RWPE2 (cell line): Measurements from ENCODE around the gene MAGEA6.
"Not testable (repeated sequence)": the region's sequence is repeated elsewhere in the genome, so short reads cannot be mapped to it uniquely, and the experiment has no call there.

Experiments
- ATAC-seq: fragments of 200-7000 bp; cut with Tn5 transposase; 3 replicates; pipeline ENCODE4 v1.9.1; 2021; ENCODE audit warnings: low read depth
- DNase-seq: peaks from one replicate; pipeline ENCODE4 v3.0.0-alpha.2; 2020; ENCODE audit warnings: low spot score
- H3K27ac ChIP-seq: fragments of 450-650 bp; 2 replicates; pipeline ENCODE4 v1.5.1; 2017; ENCODE audit warnings: mild to moderate bottlenecking; ENCODE audit not compliant: poor library complexity, severe bottlenecking
- H3K27me3 ChIP-seq: fragments of 250-450 bp; sonication (Bioruptor Pico); 2 replicates; pipeline ENCODE4 v1.5.1; 2021; ENCODE audit warnings: mild to moderate bottlenecking, moderate library complexity; ENCODE audit not compliant: insufficient read depth, poor library complexity, severe bottlenecking
- H3K36me3 ChIP-seq: fragments of 250-450 bp; sonication (Bioruptor Pico); 2 replicates; pipeline ENCODE4 v1.5.1; 2020; ENCODE audit warnings: low read depth, mild to moderate bottlenecking, moderate library complexity
- H3K4me1 ChIP-seq: fragments of 250-450 bp; sonication (Bioruptor Pico); 2 replicates; pipeline ENCODE4 v1.5.1; 2021; ENCODE audit warnings: mild to moderate bottlenecking, moderate library complexity; ENCODE audit not compliant: insufficient read depth, poor library complexity, severe bottlenecking
- H3K4me3 ChIP-seq: fragments of 250-450 bp; sonication (Bioruptor Pico); 2 replicates; pipeline ENCODE4 v1.5.1; 2021; ENCODE audit warnings: mild to moderate bottlenecking, moderate library complexity; ENCODE audit not compliant: severe bottlenecking
- H3K9me3 ChIP-seq: fragments of 250-450 bp; sonication (Bioruptor Pico); 2 replicates; pipeline ENCODE4 v1.5.1; 2021; ENCODE audit warnings: mild to moderate bottlenecking, moderate library complexity; ENCODE audit not compliant: severe bottlenecking
- CTCF ChIP-seq: fragments of 450-650 bp; IDR thresholded peaks from one replicate; pipeline ENCODE4 v1.5.1; 2017; ENCODE audit warnings: mild to moderate bottlenecking, moderate library complexity; ENCODE audit not compliant: poor library complexity, severe bottlenecking

The MAGEA6 gene

GRCh38 chrX:152813206-152813605 lies 43.7 kb upstream of the MAGEA6 start:
- Histone ChIP-seq H3K4me1 (no peaks in the 10 kb centered on the region), H3K9me3 (no peaks in the 10 kb centered on the region), H3K36me3 (no peaks in the 10 kb centered on the region), H3K27ac (no peak overlapping the region), H3K27me3 (no peaks in the 10 kb centered on the region), H3K4me3 (no peak overlapping the region)
- no peak for TF ChIP-seq CTCF
- ATAC-seq (no peak), DNase-seq (no peak)

GRCh38 chrX:152810403-152810802 lies 40.9 kb upstream of the MAGEA6 start:
- H3K4me1 ChIP-seq, result no peaks in the 10 kb centered on the region
- ATAC-seq (no peak), DNase-seq (no peak)
- H3K36me3 ChIP-seq, result no peaks in the 10 kb centered on the region
- no peak overlapping the region for H3K27ac ChIP-seq
- TF ChIP-seq CTCF, result no peak
- H3K9me3 ChIP-seq, result no peaks in the 10 kb centered on the region
- no peaks in the 10 kb centered on the region for H3K27me3 ChIP-seq
- H3K4me3 ChIP-seq, result no peak overlapping the region

DNA sequence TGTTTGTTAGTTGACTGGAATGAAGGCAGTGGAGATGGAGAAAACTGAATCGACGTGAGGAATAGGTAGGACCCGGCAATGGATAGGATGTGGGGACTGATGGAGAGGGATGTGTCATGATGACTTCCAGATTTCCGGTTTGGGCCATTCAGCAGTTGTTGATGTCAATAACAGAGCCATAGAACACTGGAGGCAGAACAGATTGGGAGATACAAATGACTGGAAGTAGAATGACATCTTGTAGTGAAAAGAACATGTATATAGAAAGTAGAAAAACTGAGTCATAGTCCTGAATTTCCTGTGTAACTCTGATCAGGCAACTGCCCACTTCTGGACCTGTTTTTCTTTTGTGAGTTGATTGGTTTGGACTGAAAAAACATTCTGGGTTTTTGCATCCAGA lies 36.5 kb upstream of the MAGEA6 start:
- H3K9me3 ChIP-seq, result no peaks in the 10 kb centered on the region
- no peaks in the 10 kb centered on the region for H3K36me3 ChIP-seq
- TF ChIP-seq CTCF, result no peak
- no peaks in the 10 kb centered on the region for H3K4me1 ChIP-seq
- DNase-seq (no peak), ATAC-seq (no peak)
- no peaks in the 10 kb centered on the region for H3K27me3 ChIP-seq
- H3K27ac ChIP-seq, result no peak overlapping the region
- no peak overlapping the region for H3K4me3 ChIP-seq

- H3K27me3 ChIP-seq, result no peaks in the 10 kb centered on the region
- ATAC-seq (no peak), DNase-seq (no peak)
- H3K36me3 ChIP-seq, result no peaks in the 10 kb centered on the region
- no peaks in the 10 kb centered on the region for H3K4me1 ChIP-seq
- no peak for TF ChIP-seq CTCF
- H3K9me3 ChIP-seq, result no peaks in the 10 kb centered on the region
- H3K4me3 ChIP-seq, result no peak overlapping the region
- H3K27ac ChIP-seq, result no peak overlapping the region
These were observed 29.5 kb upstream of the MAGEA6 start for GRCh38 chrX:152798945-152799344.

- H3K4me1 ChIP-seq, DNase-seq, H3K4me3 ChIP-seq, ATAC-seq, H3K27ac ChIP-seq, H3K9me3 ChIP-seq, H3K27me3 ChIP-seq, H3K36me3 ChIP-seq: not testable (repeated sequence)
These were observed 17.6 kb upstream of the MAGEA6 start for GRCh38 chrX:152787062-152787461.

- not testable (repeated sequence) for H3K27me3 ChIP-seq, H3K36me3 ChIP-seq, H3K9me3 ChIP-seq, H3K4me3 ChIP-seq, H3K27ac ChIP-seq, H3K4me1 ChIP-seq, DNase-seq, ATAC-seq
These were observed 2.9 kb downstream of the MAGEA6 start for GRCh38 chrX:152766562-152766961.

GRCh38 chrX:152761582-152761981 lies 7.9 kb downstream of the MAGEA6 start:
- not testable (repeated sequence) for H3K4me1 ChIP-seq, H3K27me3 ChIP-seq, H3K9me3 ChIP-seq, H3K4me3 ChIP-seq, DNase-seq, H3K36me3 ChIP-seq, H3K27ac ChIP-seq, ATAC-seq

DNA sequence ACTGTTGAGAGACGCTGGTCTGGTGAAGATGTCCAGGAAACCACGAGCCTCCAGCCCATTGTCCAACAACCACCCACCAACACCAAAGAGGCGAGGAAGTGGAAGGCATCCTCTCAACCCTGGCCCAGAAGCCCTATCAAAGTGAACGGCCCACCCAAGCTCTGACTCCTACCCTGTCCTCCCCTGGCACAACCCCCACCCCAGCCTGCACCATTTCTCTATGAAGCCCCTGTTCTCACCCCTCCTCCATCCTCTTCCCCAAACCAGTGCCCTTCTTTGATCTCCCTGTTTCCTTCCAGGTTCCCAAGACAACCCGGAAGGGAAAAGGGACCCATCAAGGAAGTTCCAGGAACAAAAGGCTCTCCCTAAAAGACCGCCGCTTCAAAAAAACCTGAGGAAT lies 9.9 kb downstream of the MAGEA6 start:
- H3K27me3 ChIP-seq, H3K27ac ChIP-seq, H3K4me1 ChIP-seq, H3K4me3 ChIP-seq, H3K36me3 ChIP-seq, H3K9me3 ChIP-seq, ATAC-seq, DNase-seq: not testable (repeated sequence)
